Breast epithelium (tissue), 3 donors: ENCODE results near the gene SUPT7L.

Experiments used
- POLR2A ChIP-seq: fragments of 450-650 bp; IDR thresholded peaks from one replicate; pipeline ENCODE4 v1.6.1; 2016; ENCODE audit warnings: antibody characterized with exemption, mild to moderate bottlenecking, moderate library complexity
- POLR2AphosphoS5 ChIP-seq, 3 donors: sonication (generic); formaldehyde crosslinking; IDR thresholded peaks; one replicate each; pipeline ENCODE4 v1.6.1; 2017; ENCODE audit warnings: antibody characterized with exemption in 3 of 3
- TF ChIP-seq, protein P1 (sequence below), 3 donors: fragments of 450-650 bp; IDR thresholded peaks; one replicate each; pipeline ENCODE4 v1.5.1; 2016 to 2017; ENCODE audit warnings: antibody characterized with exemption in 3 of 3, mild to moderate bottlenecking in 3 of 3, moderate library complexity in 3 of 3

DNA sequence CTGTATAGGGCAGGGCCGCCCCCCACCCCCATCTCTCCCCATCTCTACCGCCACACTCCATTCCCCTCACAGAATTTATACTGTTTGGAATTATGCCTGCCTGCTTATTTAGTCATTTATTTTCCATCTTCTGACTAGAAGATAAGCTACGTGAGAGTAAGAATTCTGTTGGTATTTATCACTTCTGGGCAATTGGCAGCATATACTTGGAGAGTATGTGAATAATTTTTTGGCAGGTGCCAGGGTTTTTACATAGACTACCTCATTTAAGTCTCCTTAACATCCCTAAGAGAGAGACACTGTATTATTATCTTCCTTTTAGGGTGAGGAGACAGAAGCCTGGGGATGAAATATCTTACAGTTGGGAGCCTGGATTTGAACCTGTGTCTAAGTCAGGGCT is 45.3 kb upstream of the SUPT7L start:
- TF ChIP-seq, protein P1, sequence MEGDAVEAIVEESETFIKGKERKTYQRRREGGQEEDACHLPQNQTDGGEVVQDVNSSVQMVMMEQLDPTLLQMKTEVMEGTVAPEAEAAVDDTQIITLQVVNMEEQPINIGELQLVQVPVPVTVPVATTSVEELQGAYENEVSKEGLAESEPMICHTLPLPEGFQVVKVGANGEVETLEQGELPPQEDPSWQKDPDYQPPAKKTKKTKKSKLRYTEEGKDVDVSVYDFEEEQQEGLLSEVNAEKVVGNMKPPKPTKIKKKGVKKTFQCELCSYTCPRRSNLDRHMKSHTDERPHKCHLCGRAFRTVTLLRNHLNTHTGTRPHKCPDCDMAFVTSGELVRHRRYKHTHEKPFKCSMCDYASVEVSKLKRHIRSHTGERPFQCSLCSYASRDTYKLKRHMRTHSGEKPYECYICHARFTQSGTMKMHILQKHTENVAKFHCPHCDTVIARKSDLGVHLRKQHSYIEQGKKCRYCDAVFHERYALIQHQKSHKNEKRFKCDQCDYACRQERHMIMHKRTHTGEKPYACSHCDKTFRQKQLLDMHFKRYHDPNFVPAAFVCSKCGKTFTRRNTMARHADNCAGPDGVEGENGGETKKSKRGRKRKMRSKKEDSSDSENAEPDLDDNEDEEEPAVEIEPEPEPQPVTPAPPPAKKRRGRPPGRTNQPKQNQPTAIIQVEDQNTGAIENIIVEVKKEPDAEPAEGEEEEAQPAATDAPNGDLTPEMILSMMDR (IDR thresholded peaks at IDR 0.05) = no peak
- no peak for TF ChIP-seq POLR2A
- TF ChIP-seq POLR2AphosphoS5 (IDR thresholded peaks at IDR 0.05) = no peak
